Sigmoid colon (tissue), 4 donors: ENCODE data around the gene GLI3.

Experiments used
- POLR2A ChIP-seq, 2 donors: fragments of 450-650 bp; IDR thresholded peaks; one replicate each; pipeline ENCODE4 v1.6.1; 2016; ENCODE audit warnings: antibody characterized with exemption in 2 of 2, mild to moderate bottlenecking in 2 of 2, moderate library complexity in 2 of 2
- POLR2AphosphoS5 ChIP-seq, 4 donors: sonication (generic); formaldehyde crosslinking; IDR thresholded peaks; one replicate each; pipeline ENCODE4 v1.6.1; 2017; ENCODE audit warnings: antibody characterized with exemption in 4 of 4
- TF ChIP-seq, protein P1 (sequence below), 4 experiments: fragments of 450-650 bp in 3 of 4; fragments of 200-600 bp in 1 of 4; IDR thresholded peaks; one replicate each; pipeline ENCODE4 v1.5.1; 2016 to 2019; ENCODE audit warnings: antibody characterized with exemption in 4 of 4, mild to moderate bottlenecking in 3 of 4, moderate library complexity in 2 of 4

DNA sequence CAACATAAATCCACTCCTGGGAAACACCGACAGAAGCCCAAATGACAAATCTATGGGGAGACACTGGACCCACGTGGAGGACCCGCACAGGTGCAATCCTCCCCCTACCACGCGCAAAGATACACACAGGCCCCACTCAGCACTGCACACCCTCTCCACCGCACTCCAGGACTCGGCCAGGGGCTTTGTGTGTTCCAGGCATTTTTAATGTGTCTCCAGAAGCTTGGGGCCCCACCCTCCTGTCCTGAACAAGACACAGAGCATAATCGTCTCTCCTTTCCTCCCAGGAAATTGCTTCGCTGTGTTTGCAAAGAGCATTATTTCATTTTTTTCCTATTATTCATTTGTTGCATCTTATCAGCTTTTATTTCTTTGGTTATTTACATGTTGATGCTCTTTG lies 82.8 kb downstream of the GLI3 start:
- TF ChIP-seq, protein P1, sequence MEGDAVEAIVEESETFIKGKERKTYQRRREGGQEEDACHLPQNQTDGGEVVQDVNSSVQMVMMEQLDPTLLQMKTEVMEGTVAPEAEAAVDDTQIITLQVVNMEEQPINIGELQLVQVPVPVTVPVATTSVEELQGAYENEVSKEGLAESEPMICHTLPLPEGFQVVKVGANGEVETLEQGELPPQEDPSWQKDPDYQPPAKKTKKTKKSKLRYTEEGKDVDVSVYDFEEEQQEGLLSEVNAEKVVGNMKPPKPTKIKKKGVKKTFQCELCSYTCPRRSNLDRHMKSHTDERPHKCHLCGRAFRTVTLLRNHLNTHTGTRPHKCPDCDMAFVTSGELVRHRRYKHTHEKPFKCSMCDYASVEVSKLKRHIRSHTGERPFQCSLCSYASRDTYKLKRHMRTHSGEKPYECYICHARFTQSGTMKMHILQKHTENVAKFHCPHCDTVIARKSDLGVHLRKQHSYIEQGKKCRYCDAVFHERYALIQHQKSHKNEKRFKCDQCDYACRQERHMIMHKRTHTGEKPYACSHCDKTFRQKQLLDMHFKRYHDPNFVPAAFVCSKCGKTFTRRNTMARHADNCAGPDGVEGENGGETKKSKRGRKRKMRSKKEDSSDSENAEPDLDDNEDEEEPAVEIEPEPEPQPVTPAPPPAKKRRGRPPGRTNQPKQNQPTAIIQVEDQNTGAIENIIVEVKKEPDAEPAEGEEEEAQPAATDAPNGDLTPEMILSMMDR (IDR thresholded peaks at IDR 0.05) = no peak
- no peak for TF ChIP-seq POLR2A (IDR thresholded peaks at IDR 0.05)
- TF ChIP-seq POLR2AphosphoS5 (IDR thresholded peaks at IDR 0.05) = no peak
